ENCODE measurements around the gene MDN1.
"Not testable (repeated sequence)": the region's sequence is repeated elsewhere in the genome, so short reads cannot be mapped to it uniquely, and the experiment has no call there.

Gene MDN1, protein sequence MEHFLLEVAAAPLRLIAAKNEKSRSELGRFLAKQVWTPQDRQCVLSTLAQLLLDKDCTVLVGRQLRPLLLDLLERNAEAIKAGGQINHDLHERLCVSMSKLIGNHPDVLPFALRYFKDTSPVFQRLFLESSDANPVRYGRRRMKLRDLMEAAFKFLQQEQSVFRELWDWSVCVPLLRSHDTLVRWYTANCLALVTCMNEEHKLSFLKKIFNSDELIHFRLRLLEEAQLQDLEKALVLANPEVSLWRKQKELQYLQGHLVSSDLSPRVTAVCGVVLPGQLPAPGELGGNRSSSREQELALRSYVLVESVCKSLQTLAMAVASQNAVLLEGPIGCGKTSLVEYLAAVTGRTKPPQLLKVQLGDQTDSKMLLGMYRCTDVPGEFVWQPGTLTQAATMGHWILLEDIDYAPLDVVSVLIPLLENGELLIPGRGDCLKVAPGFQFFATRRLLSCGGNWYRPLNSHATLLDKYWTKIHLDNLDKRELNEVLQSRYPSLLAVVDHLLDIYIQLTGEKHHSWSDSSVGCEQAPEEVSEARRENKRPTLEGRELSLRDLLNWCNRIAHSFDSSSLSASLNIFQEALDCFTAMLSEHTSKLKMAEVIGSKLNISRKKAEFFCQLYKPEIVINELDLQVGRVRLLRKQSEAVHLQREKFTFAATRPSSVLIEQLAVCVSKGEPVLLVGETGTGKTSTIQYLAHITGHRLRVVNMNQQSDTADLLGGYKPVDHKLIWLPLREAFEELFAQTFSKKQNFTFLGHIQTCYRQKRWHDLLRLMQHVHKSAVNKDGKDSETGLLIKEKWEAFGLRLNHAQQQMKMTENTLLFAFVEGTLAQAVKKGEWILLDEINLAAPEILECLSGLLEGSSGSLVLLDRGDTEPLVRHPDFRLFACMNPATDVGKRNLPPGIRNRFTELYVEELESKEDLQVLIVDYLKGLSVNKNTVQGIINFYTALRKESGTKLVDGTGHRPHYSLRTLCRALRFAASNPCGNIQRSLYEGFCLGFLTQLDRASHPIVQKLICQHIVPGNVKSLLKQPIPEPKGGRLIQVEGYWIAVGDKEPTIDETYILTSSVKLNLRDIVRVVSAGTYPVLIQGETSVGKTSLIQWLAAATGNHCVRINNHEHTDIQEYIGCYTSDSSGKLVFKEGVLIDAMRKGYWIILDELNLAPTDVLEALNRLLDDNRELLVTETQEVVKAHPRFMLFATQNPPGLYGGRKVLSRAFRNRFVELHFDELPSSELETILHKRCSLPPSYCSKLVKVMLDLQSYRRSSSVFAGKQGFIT (N-terminal part only)

DNA sequence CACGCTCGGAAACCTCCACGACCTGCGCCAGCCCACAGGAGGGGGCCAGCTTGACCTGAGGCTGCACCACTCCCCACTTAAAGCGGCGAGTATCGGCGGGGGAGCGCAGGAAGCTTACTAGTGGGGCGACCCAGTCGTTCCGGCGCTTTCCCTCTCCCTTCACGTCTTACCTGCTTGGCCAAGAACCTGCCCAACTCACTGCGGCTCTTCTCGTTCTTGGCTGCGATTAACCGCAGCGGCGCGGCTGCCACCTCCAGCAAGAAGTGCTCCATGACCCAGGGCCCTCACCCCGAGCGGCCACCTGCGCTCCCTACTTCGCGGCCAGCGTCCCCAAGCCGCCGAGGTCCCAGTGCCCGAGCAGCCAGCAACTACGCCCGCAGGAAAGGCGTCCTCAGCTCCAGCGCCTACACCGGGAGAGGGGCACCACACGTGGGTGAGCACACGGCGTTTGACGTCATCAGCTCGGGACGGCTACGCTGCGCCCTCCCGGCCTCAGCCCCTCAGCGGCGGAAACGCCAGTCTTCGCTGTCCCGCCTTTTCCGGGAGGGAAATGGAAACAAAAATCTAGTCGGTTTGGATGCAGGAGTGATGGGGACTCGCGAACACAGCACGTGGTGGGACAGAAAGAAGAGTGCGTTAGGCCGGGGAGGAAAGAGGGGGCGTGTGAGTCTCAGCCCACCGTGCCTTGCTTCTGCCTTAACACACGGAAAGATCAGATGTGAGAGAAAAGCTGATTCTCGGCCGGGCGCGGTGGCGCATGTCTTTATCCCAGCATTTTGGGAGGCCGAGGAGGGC lies at the start of gene MDN1:
TSS of gene MDN1 (minus strand) at position 459 of the 795 bp plus-strand sequence. CDS start at position 272, 187 bp downstream.
- DNase-seq = peak; percentile 88

DNA sequence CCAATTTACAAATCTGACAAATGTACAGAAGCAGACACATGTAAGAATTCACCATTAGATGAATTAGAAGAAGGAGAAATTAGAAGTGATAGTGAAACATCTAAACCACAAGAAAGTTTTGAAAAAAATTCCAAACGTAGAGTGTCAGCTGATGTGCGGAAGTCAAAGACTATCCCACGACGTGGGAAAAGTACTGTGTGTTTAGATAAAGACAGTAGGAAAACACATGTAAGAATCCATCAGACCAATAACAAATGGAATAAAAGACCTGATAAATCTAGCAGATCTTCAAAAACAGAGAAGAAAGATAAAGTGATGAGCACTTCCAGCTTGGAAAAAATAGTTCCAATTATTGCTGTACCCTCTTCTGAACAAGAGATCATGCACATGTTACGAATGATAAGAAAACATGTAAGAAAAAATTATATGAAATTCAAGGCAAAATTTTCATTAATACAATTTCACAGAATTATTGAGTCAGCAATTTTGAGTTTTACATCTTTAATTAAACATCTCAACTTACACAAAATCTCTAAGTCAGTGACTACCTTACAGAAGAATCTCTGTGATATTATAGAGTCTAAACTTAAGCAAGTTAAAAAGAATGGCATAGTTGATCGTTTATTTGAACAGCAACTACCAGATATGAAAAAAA lies 46.6 kb upstream of the MDN1 start:
- no peak for DNase-seq

DNA sequence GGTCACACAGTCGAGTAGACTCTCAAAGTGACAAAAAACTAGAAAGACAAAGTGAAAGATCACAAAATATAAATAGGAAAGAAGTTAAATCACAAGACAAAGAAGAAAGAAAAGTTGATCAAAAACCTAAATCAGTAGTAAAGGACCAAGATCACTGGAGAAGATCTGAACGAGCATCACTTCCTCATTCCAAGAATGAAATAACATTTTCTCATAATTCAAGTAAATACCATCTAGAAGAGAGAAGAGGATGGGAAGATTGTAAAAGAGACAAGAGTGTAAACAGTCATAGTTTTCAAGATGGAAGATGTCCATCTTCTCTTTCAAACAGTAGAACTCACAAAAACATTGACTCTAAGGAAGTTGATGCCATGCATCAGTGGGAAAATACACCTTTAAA lies 43.1 kb upstream of the MDN1 start:
- DNase-seq = no peak

DNA sequence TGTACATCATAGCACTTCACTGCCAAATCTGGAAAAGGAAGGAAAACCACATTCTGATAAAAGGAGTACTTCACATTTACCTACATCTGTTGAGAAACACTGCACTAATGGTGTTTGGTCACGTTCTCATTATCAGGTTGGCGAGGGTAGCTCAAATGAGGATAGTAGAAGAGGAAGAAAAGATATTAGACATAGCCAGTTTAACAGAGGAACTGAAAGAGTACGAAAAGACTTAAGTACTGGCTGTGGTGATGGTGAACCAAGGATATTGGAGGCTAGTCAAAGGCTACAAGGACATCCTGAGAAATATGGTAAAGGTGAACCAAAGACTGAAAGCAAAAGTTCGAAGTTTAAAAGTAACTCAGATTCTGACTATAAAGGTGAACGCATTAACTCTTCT lies 42.7 kb upstream of the MDN1 start:
- no peak for DNase-seq

DNA sequence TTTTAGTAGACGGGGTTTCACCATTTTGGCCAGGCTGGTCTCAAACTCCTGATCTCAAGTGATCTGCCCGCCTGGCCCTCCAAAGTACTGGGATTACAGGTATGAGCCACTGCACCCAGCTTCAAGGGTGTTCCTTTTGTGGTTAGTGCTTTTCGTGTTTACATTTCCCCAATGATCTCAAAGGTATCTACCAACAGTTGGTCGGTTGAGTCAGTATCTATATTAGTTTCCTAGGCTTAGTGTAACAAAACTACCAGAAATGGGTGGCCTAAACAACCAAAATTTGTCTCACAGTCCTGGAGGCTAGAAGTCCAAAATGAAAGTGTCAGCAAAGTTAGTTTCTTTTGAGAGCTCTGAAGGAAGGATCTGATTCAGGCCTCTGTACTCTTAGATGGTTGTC lies 40.1 kb upstream of the MDN1 start:
- no peak for DNase-seq

DNA sequence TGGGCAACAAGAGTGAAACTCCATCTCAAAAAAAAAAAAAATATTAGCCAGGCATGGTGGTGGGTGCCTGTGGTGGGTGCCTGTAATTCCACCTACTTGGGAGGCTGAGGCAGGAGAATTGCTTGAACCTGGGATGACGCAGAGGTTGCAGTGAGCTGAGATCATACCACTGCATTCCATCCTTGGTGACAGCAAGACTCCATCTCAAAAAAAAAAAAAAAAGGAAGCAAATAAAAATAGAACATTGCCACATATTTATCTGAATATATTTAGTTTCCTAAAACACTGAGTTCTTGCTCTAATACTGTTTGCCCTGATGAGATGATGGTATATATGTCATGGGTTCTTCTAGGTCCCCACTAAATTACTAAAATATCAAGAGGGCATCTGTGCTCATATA lies 38.4 kb upstream of the MDN1 start:
- DNase-seq = no peak

DNA sequence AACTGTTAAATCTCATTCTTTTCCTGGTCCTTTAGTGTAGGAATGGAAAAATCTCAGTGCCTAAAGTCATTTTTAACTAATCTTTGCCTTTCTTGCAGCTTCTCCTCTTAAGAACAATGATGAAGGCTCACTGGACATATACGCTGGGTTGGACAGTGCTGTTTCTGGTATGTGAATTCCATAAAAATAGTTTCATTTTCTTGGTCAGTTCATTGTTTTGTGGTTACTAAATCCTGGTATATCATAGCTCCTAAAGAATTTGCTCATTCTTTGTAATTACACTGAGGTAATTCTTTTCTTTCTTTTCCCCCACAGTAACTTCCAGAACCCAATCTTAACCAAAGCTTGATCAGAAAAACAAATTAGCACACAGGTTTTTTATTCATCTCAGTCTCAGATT lies 33.5 kb upstream of the MDN1 start:
- DNase-seq = no peak

DNA sequence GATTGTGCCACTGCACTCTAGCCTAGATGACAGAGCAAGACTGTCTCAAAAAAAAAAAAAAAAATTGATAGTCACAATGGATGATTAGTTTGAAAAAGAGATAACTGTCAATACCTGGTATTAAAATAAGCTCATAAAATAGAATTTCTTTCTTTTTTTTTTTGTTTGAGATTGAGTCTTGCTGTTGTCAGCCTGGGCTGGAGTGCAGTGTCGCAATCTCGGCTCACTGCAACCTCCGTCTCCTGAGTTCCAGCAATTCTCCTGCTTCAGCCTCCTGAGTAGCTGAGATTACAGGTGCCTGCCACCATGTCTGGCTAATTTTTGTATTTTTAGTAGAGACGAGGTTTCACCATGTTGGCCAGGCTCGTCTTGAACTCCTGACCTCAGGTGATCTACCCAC lies 27.9 kb upstream of the MDN1 start:
- DNase-seq = not testable (repeated sequence)

DNA sequence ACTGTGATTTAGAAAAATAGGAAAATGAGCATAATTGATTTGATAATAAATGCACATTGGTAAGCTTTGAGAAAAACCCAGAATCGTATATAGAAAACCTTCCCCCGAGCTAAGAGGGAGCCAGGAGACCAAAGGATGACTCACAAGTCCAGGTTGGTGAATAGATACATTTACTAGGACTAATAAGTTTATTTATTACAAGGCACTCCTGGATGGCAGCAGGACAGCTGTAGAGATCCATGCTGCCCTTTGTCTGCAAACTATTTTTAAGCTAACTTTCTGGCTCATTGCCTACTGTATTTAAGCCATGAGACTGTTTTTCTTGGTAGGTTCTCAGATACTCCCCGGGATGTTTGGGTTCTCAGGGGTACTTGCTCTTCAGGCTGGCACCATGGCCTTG lies 23.5 kb upstream of the MDN1 start:
- no peak for DNase-seq

DNA sequence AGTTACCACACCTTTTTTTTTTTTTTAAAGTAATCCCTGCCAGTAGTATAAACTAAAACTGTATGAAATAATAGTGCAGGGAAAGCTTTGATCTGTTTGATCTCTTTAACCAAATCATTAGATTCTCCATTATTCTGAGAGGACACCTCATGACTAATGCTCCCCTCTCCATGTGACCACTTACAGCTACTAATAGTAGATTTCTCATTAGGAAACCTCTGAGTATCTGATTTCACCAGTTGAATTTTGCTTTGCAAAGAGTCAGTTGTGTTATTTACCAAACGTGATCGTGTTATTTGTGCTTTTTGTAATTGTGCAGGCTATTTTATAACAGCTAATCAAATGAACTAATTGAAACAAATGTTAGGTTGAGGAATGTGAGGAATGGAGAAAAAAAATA lies 22.6 kb upstream of the MDN1 start:
- no peak for DNase-seq

DNA sequence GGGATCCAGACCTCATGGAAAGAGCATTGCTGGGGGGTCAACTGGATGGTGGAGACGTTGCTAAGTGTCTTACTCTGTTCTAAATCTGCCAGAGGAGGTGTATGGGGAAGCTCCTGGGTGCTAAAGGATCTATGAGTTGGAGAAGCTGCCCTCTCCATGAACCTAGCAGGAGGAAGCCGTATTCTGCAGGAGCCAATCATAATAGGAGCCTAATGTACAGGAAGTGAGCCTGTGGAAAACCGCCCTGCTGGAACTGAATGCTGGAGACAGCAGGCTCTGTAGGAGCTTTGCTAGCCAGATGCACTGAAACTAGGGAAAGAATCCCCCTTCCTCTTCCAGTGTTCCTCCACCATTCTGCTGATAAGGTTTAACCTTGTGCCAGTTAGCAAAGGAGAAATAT lies 20.9 kb upstream of the MDN1 start:
- no peak for DNase-seq

DNA sequence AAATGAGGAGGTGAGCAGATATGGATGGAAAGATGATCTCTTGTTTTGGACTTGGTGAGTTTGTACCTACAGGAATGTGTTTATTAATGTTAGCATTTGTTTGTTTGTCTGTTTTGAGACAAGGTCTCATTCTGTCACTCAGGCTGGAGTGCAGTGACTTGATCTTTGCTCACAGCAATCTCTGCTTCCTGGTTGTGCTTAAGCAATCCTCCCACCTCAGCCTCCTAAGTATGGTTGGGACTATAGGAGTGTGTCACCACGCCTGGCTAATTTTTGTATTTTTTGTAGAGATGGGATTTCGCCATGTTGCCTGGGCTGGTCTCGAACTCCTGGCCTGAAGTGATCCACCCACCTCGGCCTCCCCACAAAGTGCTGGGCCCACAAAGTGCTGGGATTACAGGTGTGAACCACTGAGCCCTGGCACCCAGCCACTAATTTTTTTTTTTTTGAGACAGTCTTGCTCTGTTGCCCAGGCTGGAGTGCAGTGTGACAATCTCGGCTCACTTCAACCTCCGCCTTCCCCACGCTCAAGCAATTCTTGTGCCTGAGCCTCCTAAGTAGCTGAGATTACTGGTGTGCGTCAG lies 17.1 kb upstream of the MDN1 start:
- no peak for DNase-seq

DNA sequence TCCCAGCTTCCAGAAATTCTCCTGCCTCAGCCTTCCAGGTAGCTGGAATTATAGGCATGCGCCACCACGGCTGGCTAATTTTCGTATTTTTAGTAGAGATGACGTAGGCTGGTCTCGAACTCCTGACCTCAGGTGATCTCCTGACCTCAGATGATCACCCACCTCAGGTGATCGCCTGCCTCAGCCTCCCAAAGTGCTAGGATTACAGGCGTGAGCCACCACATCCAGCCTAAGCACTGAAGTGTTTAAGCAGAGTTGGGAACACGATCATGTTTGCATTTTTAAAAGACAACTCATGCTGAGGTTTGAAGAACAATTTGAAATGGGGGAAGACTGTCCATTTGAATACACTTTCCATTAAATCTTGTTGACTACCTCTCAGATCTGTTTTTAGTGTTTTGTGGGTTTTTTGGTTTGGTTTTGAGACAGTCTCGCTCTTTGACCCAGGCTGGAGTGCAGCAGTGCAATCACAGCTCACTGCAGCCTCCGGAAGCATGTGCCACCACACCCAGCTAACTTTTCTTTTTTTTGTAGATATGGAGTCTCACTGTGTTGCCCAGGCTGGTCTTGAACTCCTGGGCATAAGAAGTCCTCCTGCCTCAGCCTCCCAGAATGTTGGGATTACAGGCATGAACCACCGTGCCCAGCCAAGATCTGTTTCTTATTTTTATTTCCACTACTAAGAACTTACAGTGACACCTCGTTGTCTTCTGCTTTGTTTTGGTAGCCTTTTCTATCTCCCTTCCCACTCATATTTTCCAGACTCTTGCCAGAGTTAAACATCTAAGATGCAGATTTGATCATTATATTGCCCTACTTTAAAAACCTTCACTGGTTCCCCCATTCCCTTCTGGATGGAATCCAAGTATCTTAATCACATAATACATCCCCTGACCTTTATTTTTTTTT lies 15.5 kb upstream of the MDN1 start:
- peak; percentile 49 for DNase-seq

DNA sequence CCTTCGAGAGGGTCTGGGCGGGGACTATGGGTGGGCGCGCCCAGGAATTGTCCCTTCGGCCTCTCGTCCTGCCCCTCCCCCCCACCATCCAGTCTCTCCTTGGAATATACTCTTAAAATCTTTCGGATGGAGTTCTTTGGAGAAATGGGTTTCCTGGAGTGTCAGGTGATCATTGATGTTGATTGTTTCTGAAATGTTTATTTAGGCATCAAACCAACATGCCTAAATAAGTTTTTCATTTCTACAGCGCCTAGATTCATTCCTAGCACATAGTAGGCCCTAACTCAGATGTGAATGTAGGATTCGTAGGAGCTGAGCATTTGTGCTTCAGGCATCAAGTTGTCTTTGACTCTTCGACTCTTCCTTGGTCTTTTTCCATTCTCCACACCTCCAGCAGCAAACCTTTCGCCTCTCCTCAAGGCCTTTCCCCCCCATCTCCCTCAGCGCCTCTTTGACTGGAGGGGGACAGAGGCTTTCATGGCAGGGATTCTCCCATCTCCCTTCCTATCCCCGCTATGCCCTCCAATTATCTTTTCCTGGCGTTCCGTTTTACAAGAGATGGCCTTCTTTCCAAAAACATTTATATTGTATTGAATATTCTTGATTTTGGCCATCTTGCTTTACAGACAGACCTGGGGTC lies 10.7 kb upstream of the MDN1 start:
- DNase-seq = no peak

DNA sequence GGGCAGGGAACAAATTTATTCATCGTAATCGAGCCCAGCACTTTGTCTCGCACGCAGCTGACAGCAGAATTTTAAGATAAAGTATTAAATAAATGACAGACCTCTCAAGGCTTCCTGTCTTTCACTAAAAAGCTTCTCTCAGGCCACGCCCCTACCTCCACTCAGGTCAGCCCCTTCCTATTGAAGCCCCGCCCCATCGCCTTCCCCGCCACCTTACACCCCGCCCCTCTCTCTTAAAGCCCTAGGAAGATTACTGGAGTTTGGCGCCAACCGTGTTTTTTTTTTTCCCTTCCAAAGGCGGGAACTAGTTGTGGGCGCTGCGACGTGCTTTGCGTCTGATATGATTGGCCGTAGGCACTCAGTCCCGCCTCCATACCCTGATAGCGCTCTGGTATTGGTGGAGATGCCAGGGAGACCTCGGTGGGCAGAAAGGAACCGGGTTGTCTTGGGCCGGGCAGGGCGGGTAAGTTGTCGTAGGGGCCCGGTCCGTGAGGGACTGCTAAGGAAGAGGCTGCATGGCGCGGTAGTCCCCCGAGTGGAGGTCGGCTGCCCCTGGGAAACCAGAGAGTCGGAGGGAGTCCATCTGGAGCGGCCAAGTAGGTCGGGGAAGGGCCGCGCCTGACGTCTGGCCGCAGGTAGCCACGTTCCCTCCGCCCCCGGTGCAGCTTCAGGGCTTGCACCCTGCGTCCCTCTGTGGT lies 10.0 kb upstream of the MDN1 start, which contains the start of gene CASP8AP2:
TSS of gene CASP8AP2 (plus strand) at position 409 of the 698 bp plus-strand sequence.
- DNase-seq = peak; percentile 90

DNA sequence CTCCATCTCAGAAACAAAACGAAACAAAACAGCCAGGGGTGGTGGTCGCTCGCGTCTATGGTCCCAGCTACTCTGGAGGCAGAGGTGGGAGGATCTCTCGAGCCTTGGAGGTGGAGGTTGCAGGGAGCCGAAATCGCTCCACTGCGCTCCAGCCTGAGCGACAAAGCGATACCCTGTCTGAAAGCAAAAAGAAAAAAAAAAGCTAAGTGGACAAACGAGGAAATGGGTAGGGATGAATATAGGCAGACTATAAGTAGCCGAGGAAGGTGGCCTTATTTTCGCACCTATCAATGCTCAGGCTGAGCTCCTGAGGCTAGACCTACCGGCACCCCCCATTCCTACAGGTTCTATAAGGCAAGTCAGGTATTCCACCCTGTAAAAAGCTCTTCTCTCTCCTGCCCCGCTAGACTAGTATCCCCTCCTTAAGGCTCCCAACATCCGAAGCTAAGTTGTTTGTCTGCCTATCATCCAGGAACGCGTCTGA lies 9.4 kb upstream of the MDN1 start:
- DNase-seq = no peak

DNA sequence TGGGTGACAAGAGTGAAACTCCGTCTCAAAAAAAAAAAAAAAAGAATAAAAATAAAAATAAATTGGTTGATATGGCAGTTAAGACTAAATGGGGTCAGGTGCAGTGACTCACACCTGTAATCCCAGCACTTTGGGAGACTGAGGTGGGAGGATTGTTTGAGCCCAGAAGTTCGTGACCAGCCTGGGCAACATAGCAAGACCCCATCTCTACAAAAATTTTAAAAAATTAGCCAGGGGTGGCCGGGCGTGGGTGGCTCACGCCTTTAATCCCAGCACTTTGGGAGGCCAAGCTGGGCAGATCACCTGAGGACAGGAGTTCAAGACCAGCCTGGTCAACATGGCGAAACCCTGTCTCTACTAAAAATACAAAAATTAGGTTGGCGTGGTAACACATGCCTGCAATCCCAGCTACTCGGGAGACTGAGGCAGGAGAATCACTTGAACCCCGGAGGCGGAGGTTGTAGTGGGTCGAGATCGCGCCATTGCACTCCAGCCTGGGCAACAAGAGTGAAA lies 8.9 kb upstream of the MDN1 start:
- not testable (repeated sequence) for DNase-seq

DNA sequence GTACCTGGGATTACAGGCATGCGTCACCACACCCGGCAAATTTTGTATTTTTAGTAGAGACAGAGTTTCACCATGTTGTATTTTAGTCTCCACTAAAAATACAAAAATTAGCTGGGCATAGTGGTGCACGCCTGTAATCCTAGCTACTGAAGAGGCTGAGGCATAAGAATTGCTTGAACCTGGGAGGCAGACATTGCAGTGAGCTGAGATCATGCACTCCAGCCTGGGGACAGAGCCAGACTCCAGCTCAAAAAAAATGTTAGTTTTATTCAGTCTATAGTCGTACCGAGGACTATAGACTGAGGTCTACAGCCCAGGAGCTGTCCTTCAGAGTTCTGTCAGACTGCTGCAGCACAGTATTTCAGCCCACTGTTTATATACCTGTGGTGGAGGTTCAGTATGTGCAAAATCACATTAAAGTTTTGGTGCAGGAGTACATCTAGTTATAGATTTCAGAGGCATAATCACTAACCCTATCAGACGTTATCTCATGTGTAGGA lies 6.5 kb upstream of the MDN1 start:
- DNase-seq = no peak

DNA sequence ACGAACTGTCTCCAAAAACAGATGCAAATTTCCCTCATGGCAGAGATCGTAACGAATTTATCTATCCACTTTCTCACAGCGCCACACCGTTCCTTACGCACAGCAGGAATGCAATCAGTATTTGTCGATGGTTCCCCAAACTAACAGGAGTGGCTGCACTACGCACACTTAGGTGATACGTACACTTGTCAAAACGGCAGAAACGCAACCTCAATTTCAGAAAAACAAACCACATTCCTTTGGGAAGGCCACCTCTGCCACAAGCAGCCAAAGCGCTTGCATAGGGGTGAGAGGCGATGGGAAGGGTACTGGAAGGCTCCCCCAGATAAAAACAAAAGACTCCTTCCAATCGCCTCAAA lies 638 bp downstream of the MDN1 start:
- no peak for DNase-seq
